IMR-90 (cell line): ENCODE measurements around the gene RTL9. TPM values are rescaled to one million over a fixed set of nuclear protein-coding genes. Genes with fewer than 3 reads are reported as not detected.
A peak's percentile ranks its signal among the peaks of the same experiment; 100 is the strongest.

ENCODE experiments used
- ATAC-seq: fragments of 200-7000 bp; cut with Tn5 transposase; 2 replicates; pipeline ENCODE4 v1.9.1; 2020; ENCODE audit warnings: low read depth, mild to moderate bottlenecking, moderate library complexity
- BruUV-seq: library from RNA; stranded (reverse); fragments of 400-500 nt; replicated peaks from 2 replicates; lab custom pipeline; 2021; lab: Mats Ljungman, UMichigan
- CTCF ChIA-PET: fragments of 300-600 bp; formaldehyde crosslinking; extraction: SDS; loops from one replicate; lab custom pipeline; 2021; ENCODE audit warnings: antibody characterized with exemption; lab: Yijun Ruan, JAX
- POLR2A ChIA-PET: fragments of 300-600 bp; sonication (Branson Sonifier 250); formaldehyde crosslinking; loops from one replicate; lab custom pipeline; 2022; ENCODE audit warnings: antibody characterized with exemption; ENCODE audit not compliant: unreplicated experiment; lab: Charles Lee
- DNase-seq: peaks from one replicate; pipeline ENCODE4 v3.0.0; 2013
- H2AFZ ChIP-seq: replicated peaks from 2 replicates; pipeline ENCODE3; 2013; ENCODE audit warnings: low read length, mild to moderate bottlenecking; ENCODE audit not compliant: poor library complexity
- H2AK5ac ChIP-seq: 2 replicates; pipeline ENCODE4 v1.6.1; 2013; ENCODE audit warnings: low read depth, low read length, inconsistent platforms
- H2AK9ac ChIP-seq: replicated peaks from 2 replicates; pipeline ENCODE3; 2013; ENCODE audit warnings: mild to moderate bottlenecking, low read depth, low read length, moderate library complexity; ENCODE audit not compliant: poor library complexity
- H2BK120ac ChIP-seq: 2 replicates; pipeline ENCODE4 v1.6.1; 2013; ENCODE audit warnings: low read depth, low read length, inconsistent platforms
- H2BK15ac ChIP-seq: 3 replicates; pipeline ENCODE4 v1.6.1; 2013; ENCODE audit warnings: low read depth, low read length, inconsistent platforms
- H2BK20ac ChIP-seq: 2 replicates; pipeline ENCODE4 v1.6.1; 2013; ENCODE audit warnings: low read depth, mild to moderate bottlenecking, inconsistent platforms, low read length, moderate library complexity
- H2BK5ac ChIP-seq: 2 replicates; pipeline ENCODE4 v1.6.1; 2013; ENCODE audit warnings: mild to moderate bottlenecking, low read depth, low read length, inconsistent platforms; ENCODE audit not compliant: poor library complexity, severe bottlenecking
- H3K14ac ChIP-seq: replicated peaks from 2 replicates; pipeline ENCODE4 v1.6.1; 2013; ENCODE audit warnings: low read depth, low read length, inconsistent platforms
- H3K18ac ChIP-seq: 2 replicates; pipeline ENCODE4 v1.6.1; 2013; ENCODE audit warnings: low read depth, low read length, control low read depth
- H3K23ac ChIP-seq: 2 replicates; pipeline ENCODE4 v1.6.1; 2013; ENCODE audit warnings: low read depth, low read length, inconsistent platforms
- H3K27ac ChIP-seq: 2 replicates; pipeline ENCODE4 v1.5.1; 2013; ENCODE audit warnings: mild to moderate bottlenecking, control low read depth, low read length; ENCODE audit not compliant: insufficient read depth
- H3K27me3 ChIP-seq: 2 replicates; pipeline ENCODE4 v1.6.1; 2013; ENCODE audit warnings: low read length; ENCODE audit not compliant: control insufficient read depth, insufficient read depth
- H3K36me3 ChIP-seq: 2 replicates; pipeline ENCODE4 v1.6.1; 2013; ENCODE audit warnings: low read length, mixed read lengths; ENCODE audit not compliant: control insufficient read depth, insufficient read depth
- H3K4ac ChIP-seq: 2 replicates; pipeline ENCODE4 v1.6.1; 2013; ENCODE audit warnings: low read depth, low read length, inconsistent platforms
- H3K4me1 ChIP-seq: 2 replicates; pipeline ENCODE4 v1.6.1; 2013; ENCODE audit warnings: low read length, mixed read lengths; ENCODE audit not compliant: control insufficient read depth, insufficient read depth
- H3K4me2 ChIP-seq: 2 replicates; pipeline ENCODE4 v1.6.1; 2013; ENCODE audit warnings: low read depth, mild to moderate bottlenecking, control low read depth, low read length, moderate library complexity
- H3K4me3 ChIP-seq: 2 replicates; pipeline ENCODE4 v1.5.1; 2013; ENCODE audit warnings: low read depth, mild to moderate bottlenecking, control low read depth, low read length, moderate library complexity; ENCODE audit not compliant: insufficient read depth
- H3K56ac ChIP-seq: 2 replicates; pipeline ENCODE4 v1.6.1; 2013; ENCODE audit warnings: low read length, inconsistent platforms; ENCODE audit not compliant: insufficient read depth; ENCODE audit errors: extremely low read depth
- H3K79me1 ChIP-seq, 2 experiments: 2 replicates each; pipeline ENCODE4 v1.6.1; 2013; ENCODE audit warnings: low read length in 2 of 2, inconsistent platforms in 1 of 2, low read depth in 1 of 2
- H3K9ac ChIP-seq: 2 replicates; pipeline ENCODE4 v1.6.1; 2013; ENCODE audit warnings: low read depth, low read length, control low read depth
- H3K9me1 ChIP-seq: 2 replicates; pipeline ENCODE4 v1.6.1; 2013; ENCODE audit warnings: low read length, inconsistent platforms; ENCODE audit not compliant: insufficient read depth
- H3K9me3 ChIP-seq: 2 replicates; pipeline ENCODE4 v1.6.1; 2013; ENCODE audit warnings: low read length; ENCODE audit not compliant: control insufficient read depth, insufficient read depth
- H4K20me1 ChIP-seq: 2 replicates; pipeline ENCODE4 v1.6.1; 2013; ENCODE audit warnings: low read length, inconsistent platforms; ENCODE audit not compliant: insufficient read depth
- H4K5ac ChIP-seq: 2 replicates; pipeline ENCODE4 v1.6.1; 2013; ENCODE audit warnings: mild to moderate bottlenecking, low read depth, low read length, control low read depth
- H4K8ac ChIP-seq, 2 experiments: 2 replicates each; pipeline ENCODE4 v1.6.1; 2013; ENCODE audit warnings: low read depth in 2 of 2, low read length in 2 of 2, control low read depth in 1 of 2, inconsistent platforms in 1 of 2
- H4K91ac ChIP-seq: 2 replicates; pipeline ENCODE4 v1.6.1; 2013; ENCODE audit warnings: low read depth, low read length, inconsistent platforms; ENCODE audit not compliant: insufficient read depth
- BHLHE40 ChIP-seq: fragments of 150-350 bp; IDR thresholded peaks from 2 replicates; pipeline ENCODE4 v1.6.1; 2016; ENCODE audit warnings: mild to moderate bottlenecking, low read depth, low read length
- CEBPB ChIP-seq: IDR thresholded peaks from 2 replicates; pipeline ENCODE4 v1.6.1; 2012; ENCODE audit warnings: low read depth, low read length, improper control_type of control experiment
- MAFK ChIP-seq: IDR thresholded peaks from 2 replicates; pipeline ENCODE4 v1.6.1; 2012; ENCODE audit warnings: low read depth, low read length, improper control_type of control experiment
- MAZ ChIP-seq: IDR thresholded peaks from 2 replicates; pipeline ENCODE4 v1.6.1; 2012; ENCODE audit warnings: low read depth, mild to moderate bottlenecking, low read length, improper control_type of control experiment, moderate library complexity, borderline replicate concordance
- RCOR1 ChIP-seq: IDR thresholded peaks from 2 replicates; pipeline ENCODE4 v1.6.1; 2012; ENCODE audit warnings: mild to moderate bottlenecking, low read length, improper control_type of control experiment; ENCODE audit not compliant: insufficient replicate concordance
- RFX5 ChIP-seq: IDR thresholded peaks from 2 replicates; pipeline ENCODE4 v1.8.0; 2012; ENCODE audit warnings: low read depth, mild to moderate bottlenecking, low read length, moderate library complexity
- WGBS, 2 experiments: methylation state at CpG; one replicate each; pipeline versions ENCODE4 v1.1.5 to v1.1.7; 2013; ENCODE audit warnings: missing lambda C conversion rate in 2 of 2; ENCODE audit not compliant: insufficient read length in 1 of 2; ENCODE audit errors: extremely low coverage in 2 of 2; 5-methylcytosine and 5-hydroxymethylcytosine counted together
- dilution Hi-C: fragments of 300-500 bp; cut with HindIII; formaldehyde crosslinking; loops from one replicate; pipeline ENCODE4 v1.14.3; 2018; ENCODE audit warnings: low sequenced_read_pairs; ENCODE audit not compliant: unreplicated experiment
- in situ Hi-C: fragments of 300-500 bp; cut with MboI; formaldehyde crosslinking; loops from 3 replicates; pipeline ENCODE4 v1.14.3; 2019; ENCODE audit warnings: low sequenced_read_pairs, inconsistent platforms, mixed read lengths
- intact Hi-C: fragments of 100-400 bp; cut with micrococcal nuclease; formaldehyde crosslinking; loops from 2 replicates; pipeline ENCODE4 v1.10.0; 2022
- polyA plus RNA-seq, 3 experiments: library from polyadenylated mRNA; depleted of rRNA; stranded (reverse); fragments of >200 nt; gene quantifications; 2 replicates each; pipeline ENCODE4 v1.2.3, GENCODE V29; 2012; ENCODE audit warnings: low replicate concordance in 1 of 3
- total RNA-seq: library from RNA; depleted of rRNA; stranded (reverse); fragments of >200 nt; gene quantifications from 2 replicates; pipeline ENCODE4 v1.2.3, GENCODE V29; 2012
- TF ChIP-seq, protein P1 (sequence below): fragments of 150-350 bp; IDR thresholded peaks from 2 replicates; pipeline ENCODE4 v1.6.1; 2016; ENCODE audit warnings: low read depth, mild to moderate bottlenecking, low read length, moderate library complexity, borderline replicate concordance
- TF ChIP-seq, protein P2 (sequence below): fragments of 150-350 bp; IDR thresholded peaks from 2 replicates; pipeline ENCODE4 v1.6.1; 2017; ENCODE audit warnings: mild to moderate bottlenecking, antibody characterized with exemption, low read length, low read depth
- TF ChIP-seq, protein P3 (sequence below): conservative IDR thresholded peaks from 2 replicates; pipeline ENCODE4 v1.5.1; 2012; ENCODE audit warnings: mild to moderate bottlenecking, low read depth, low read length, improper control_type of control experiment

RTL9 gene
- total and polyA plus RNA-seq, 2 of the 4 experiments (the other 2 are of a cell fraction) = 0.26 to 0.90 TPM

DNA sequence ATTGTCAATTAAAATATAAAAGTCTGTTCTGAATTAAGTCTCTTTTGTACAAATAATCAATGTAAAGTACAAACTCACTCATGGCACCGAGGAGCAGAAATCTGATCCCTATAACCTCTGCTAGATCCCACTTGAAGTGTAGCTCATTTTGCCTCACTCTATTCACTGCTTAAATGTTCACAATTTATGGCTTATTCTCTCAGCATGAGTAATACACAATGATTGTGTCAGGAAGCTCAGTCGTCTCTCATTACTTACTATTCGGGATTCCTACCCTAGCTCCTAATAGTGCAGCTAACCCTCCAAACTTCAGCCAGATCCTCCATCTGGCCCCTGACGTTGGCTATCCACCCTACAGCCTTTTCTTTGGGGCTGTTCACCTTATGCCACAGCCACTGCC is 36.0 kb upstream of the RTL9 start:
- dilution Hi-C loops (no loop called here), intact Hi-C loops (loop anchor here (2.0 kb wide), 1 partner anchor 18 kb away; no protein-coding TSS in a partner anchor), in situ Hi-C loops (no loop called here)
- H2BK15ac ChIP-seq = no peak overlapping the region; the same call in 2 of the 3 replicates
- no peaks in the 10 kb centered on the region for H3K9me1 ChIP-seq
- no peak overlapping the region; the same call in 1 of the 2 replicates for H3K4me2 ChIP-seq
- 17% methylated on average over 3 of the region's 4 CpGs; no CpG with 5 or more reads in 1 of the 2 experiments for WGBS, 2 experiments
- no peak overlapping the region for H2BK120ac ChIP-seq
- H3K79me1 ChIP-seq = no peaks in the 10 kb centered on the region
- H3K27ac ChIP-seq = no peak overlapping the region
- peak; percentile 28 for DNase-seq
- no peak overlapping the region for H3K23ac ChIP-seq
- H3K56ac ChIP-seq = no peak overlapping the region
- no peak overlapping the region for H3K9ac ChIP-seq
- peaks cover 3% of the 10 kb centered on the region; the same call in 1 of the 2 replicates for H3K9me3 ChIP-seq
- H2BK5ac ChIP-seq = no peak overlapping the region
- H3K36me3 ChIP-seq = no peaks in the 10 kb centered on the region
- H2AK9ac ChIP-seq = no peak overlapping the region
- BruUV-seq = no TSS peak
- H3K27me3 ChIP-seq = no peaks in the 10 kb centered on the region
- H4K91ac ChIP-seq = no peak overlapping the region
- no peaks in the 10 kb centered on the region for H4K20me1 ChIP-seq
- POLR2A ChIA-PET = no interaction called here
- no peak overlapping the region for H3K14ac ChIP-seq
- no peak overlapping the region for H3K18ac ChIP-seq
- CTCF ChIA-PET = interaction anchor here (0.8 kb wide), 1 partner anchor 12 kb away, joined by 3 read pairs; no protein-coding TSS in a partner anchor
- TF ChIP-seq, protein P1, sequence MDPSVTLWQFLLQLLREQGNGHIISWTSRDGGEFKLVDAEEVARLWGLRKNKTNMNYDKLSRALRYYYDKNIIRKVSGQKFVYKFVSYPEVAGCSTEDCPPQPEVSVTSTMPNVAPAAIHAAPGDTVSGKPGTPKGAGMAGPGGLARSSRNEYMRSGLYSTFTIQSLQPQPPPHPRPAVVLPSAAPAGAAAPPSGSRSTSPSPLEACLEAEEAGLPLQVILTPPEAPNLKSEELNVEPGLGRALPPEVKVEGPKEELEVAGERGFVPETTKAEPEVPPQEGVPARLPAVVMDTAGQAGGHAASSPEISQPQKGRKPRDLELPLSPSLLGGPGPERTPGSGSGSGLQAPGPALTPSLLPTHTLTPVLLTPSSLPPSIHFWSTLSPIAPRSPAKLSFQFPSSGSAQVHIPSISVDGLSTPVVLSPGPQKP = no peak
- TF ChIP-seq, protein P2, sequence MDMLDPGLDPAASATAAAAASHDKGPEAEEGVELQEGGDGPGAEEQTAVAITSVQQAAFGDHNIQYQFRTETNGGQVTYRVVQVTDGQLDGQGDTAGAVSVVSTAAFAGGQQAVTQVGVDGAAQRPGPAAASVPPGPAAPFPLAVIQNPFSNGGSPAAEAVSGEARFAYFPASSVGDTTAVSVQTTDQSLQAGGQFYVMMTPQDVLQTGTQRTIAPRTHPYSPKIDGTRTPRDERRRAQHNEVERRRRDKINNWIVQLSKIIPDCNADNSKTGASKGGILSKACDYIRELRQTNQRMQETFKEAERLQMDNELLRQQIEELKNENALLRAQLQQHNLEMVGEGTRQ = no peak
- no peak for TF ChIP-seq MAFK
- TF ChIP-seq BHLHE40 = no peak
- no peak for TF ChIP-seq MAZ
- TF ChIP-seq, protein P3, sequence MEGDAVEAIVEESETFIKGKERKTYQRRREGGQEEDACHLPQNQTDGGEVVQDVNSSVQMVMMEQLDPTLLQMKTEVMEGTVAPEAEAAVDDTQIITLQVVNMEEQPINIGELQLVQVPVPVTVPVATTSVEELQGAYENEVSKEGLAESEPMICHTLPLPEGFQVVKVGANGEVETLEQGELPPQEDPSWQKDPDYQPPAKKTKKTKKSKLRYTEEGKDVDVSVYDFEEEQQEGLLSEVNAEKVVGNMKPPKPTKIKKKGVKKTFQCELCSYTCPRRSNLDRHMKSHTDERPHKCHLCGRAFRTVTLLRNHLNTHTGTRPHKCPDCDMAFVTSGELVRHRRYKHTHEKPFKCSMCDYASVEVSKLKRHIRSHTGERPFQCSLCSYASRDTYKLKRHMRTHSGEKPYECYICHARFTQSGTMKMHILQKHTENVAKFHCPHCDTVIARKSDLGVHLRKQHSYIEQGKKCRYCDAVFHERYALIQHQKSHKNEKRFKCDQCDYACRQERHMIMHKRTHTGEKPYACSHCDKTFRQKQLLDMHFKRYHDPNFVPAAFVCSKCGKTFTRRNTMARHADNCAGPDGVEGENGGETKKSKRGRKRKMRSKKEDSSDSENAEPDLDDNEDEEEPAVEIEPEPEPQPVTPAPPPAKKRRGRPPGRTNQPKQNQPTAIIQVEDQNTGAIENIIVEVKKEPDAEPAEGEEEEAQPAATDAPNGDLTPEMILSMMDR = no peak
- no peak for TF ChIP-seq CEBPB
- no peak for TF ChIP-seq RFX5
- TF ChIP-seq RCOR1 = no peak
- H2AFZ ChIP-seq = peak overlapping the region; percentile 81
- H4K5ac ChIP-seq = no peak overlapping the region
- H2AK5ac ChIP-seq = no peak overlapping the region; the same call in 1 of the 2 replicates
- no peak overlapping the region for H3K4ac ChIP-seq
- no peak overlapping the region for H2BK20ac ChIP-seq
- H4K8ac ChIP-seq = no peak overlapping the region
- no peak for ATAC-seq
- H3K4me3 ChIP-seq = no peak overlapping the region
- H3K4me1 ChIP-seq = no peaks in the 10 kb centered on the region
